HepG2 (cell line): ENCODE data around the gene C5. TPM values are rescaled to one million over a fixed set of nuclear protein-coding genes. Genes with fewer than 3 reads are reported as not detected.

Experiments
- ATAC-seq: fragments of 200-7000 bp; cut with Tn5 transposase; 3 replicates; pipeline ENCODE4 v1.9.1; 2020; ENCODE audit warnings: mild to moderate bottlenecking, moderate library complexity
- BruUV-seq: library from RNA; stranded (reverse); fragments of 400-500 nt; replicated peaks from 2 replicates; lab custom pipeline; 2021; lab: Mats Ljungman, UMichigan
- CTCF ChIA-PET: fragments of 300-600 bp; formaldehyde crosslinking; extraction: SDS; loops from one replicate; lab custom pipeline; 2021; ENCODE audit warnings: low total read pairs, inconsistent platforms, low intra/inter-chr PET ratio; lab: Yijun Ruan, JAX
- POLR2A ChIA-PET: fragments of 350-600 bp; sonication (Branson Sonifier 250); formaldehyde crosslinking; loops from one replicate; lab custom pipeline; 2020; ENCODE audit warnings: antibody characterized with exemption, inconsistent platforms; lab: Yijun Ruan, JAX
- DNase-seq: peaks from one replicate; pipeline ENCODE4 v3.0.0-alpha.2; 2015; ENCODE audit warnings: low spot score
- FAIRE-seq: peaks from 3 replicates; lab custom pipeline; 2011; peaks lifted over from hg19 to GRCh38; lab: Jason Lieb, UNC
- H2AFZ ChIP-seq: one replicate; pipeline ENCODE4 v1.6.1; 2011; ENCODE audit warnings: low read length, inconsistent platforms
- H3K27ac ChIP-seq: fragments of 300-600 bp; 3 replicates; pipeline ENCODE4 v1.8.0; 2011; ENCODE audit warnings: mixed run types, mild to moderate bottlenecking, mixed read lengths, low read length, inconsistent platforms; ENCODE audit not compliant: insufficient read depth; ENCODE audit errors: extremely low read length
- H3K27me3 ChIP-seq, 2 experiments: fragments of 200-600 bp in 1 of 2; 2 replicates in 1 of 2; 3 replicates in 1 of 2; pipeline versions ENCODE4 v1.6.0 to v1.8.0; 2011; ENCODE audit warnings: low read length in 2 of 2, mild to moderate bottlenecking in 2 of 2, moderate library complexity in 2 of 2, inconsistent platforms in 1 of 2; ENCODE audit not compliant: insufficient read depth in 2 of 2, control insufficient read depth in 1 of 2
- H3K36me3 ChIP-seq, 2 experiments: fragments of 200-600 bp in 1 of 2; replicated peaks in 1 of 2; 2 replicates in 1 of 2; 3 replicates in 1 of 2; pipeline versions ENCODE4 v1.5.1 to v1.8.0; 2011; ENCODE audit warnings: low read length in 2 of 2, inconsistent platforms in 1 of 2; ENCODE audit not compliant: insufficient read depth in 2 of 2, control insufficient read depth in 1 of 2
- H3K4me1 ChIP-seq: 2 replicates; pipeline ENCODE4 v1.5.1; 2012; ENCODE audit warnings: low read length, inconsistent platforms; ENCODE audit not compliant: insufficient read depth
- H3K4me2 ChIP-seq: 2 replicates; pipeline ENCODE4 v1.6.0; 2011; ENCODE audit warnings: low read depth, low read length, inconsistent platforms
- H3K4me3 ChIP-seq, 3 experiments: fragments of 200-600 bp in 1 of 3; sonication (generic), shearing (Covaris generic) in 1 of 3; replicated peaks in 1 of 3; 2 replicates each; pipeline ENCODE4 v1.5.1; 2011 to 2016; ENCODE audit warnings: low read length in 3 of 3, inconsistent platforms in 2 of 3, low read depth in 2 of 3, mild to moderate bottlenecking in 2 of 3, control low read depth in 1 of 3, mixed read lengths in 1 of 3; ENCODE audit not compliant: insufficient read depth in 1 of 3
- H3K79me2 ChIP-seq: one replicate; pipeline ENCODE4 v1.6.1; 2011; ENCODE audit warnings: low read length, inconsistent platforms; ENCODE audit not compliant: insufficient read depth
- H3K9ac ChIP-seq: 2 replicates; pipeline ENCODE4 v1.6.0; 2011; ENCODE audit warnings: mild to moderate bottlenecking, low read depth, low read length, inconsistent platforms; ENCODE audit not compliant: insufficient read depth
- H3K9me3 ChIP-seq: 2 replicates; pipeline ENCODE4 v1.5.1; 2012; ENCODE audit warnings: mild to moderate bottlenecking, low read length
- H4K20me1 ChIP-seq: 2 replicates; pipeline ENCODE4 v1.6.0; 2011; ENCODE audit warnings: inconsistent platforms, mild to moderate bottlenecking, low read length, moderate library complexity; ENCODE audit not compliant: insufficient read depth
- ARNT ChIP-seq: fragments of 450-650 bp; IDR thresholded peaks from 2 replicates; pipeline ENCODE4 v1.6.1; 2017
- CC2D1A ChIP-seq: sonication (generic); formaldehyde crosslinking; IDR thresholded peaks from 2 replicates; pipeline ENCODE4 v1.8.1; 2023; ENCODE audit warnings: mild to moderate bottlenecking, missing genetic modification reagents
- JARID2 ChIP-seq: sonication (generic); formaldehyde crosslinking; IDR thresholded peaks from 2 replicates; pipeline ENCODE4 v1.8.1; 2023; ENCODE audit warnings: missing genetic modification reagents, inconsistent platforms; ENCODE audit not compliant: insufficient replicate concordance
- MED13 ChIP-seq: sonication (generic); formaldehyde crosslinking; IDR thresholded peaks from 2 replicates; pipeline ENCODE4 v1.5.0; 2020; ENCODE audit warnings: missing genetic modification reagents
- SNAPC2 ChIP-seq: sonication (generic); formaldehyde crosslinking; IDR thresholded peaks from 2 replicates; pipeline ENCODE4 v1.8.1; 2022; ENCODE audit warnings: mild to moderate bottlenecking, missing genetic modification reagents
- SUZ12 ChIP-seq: fragments of 150-350 bp; IDR thresholded peaks from 2 replicates; pipeline ENCODE4 v1.6.1; 2014; ENCODE audit warnings: low read depth, low read length
- TAF1 ChIP-seq: sonication (generic); formaldehyde crosslinking; IDR thresholded peaks from 2 replicates; pipeline ENCODE4 v1.4.0; 2020; ENCODE audit warnings: missing genetic modification reagents
- ZNF12 ChIP-seq: sonication (generic); formaldehyde crosslinking; IDR thresholded peaks from 2 replicates; pipeline ENCODE4 v1.5.0; 2020; ENCODE audit warnings: missing genetic modification reagents
- ZNF235 ChIP-seq: sonication (generic); formaldehyde crosslinking; IDR thresholded peaks from 2 replicates; pipeline ENCODE4 v1.8.1; 2023; ENCODE audit warnings: mild to moderate bottlenecking, missing genetic modification reagents, borderline replicate concordance
- ZNF446 ChIP-seq: sonication (generic); formaldehyde crosslinking; IDR thresholded peaks from 2 replicates; pipeline ENCODE4 v1.5.0; 2020; ENCODE audit warnings: mild to moderate bottlenecking, missing genetic modification reagents
- ZNF468 ChIP-seq: sonication (generic); formaldehyde crosslinking; IDR thresholded peaks from 2 replicates; pipeline ENCODE4 v1.8.0; 2022; ENCODE audit warnings: mild to moderate bottlenecking, moderate library complexity, missing genetic modification reagents
- ZNF510 ChIP-seq: sonication (generic); formaldehyde crosslinking; IDR thresholded peaks from 2 replicates; pipeline ENCODE4 v1.4.0; 2020; ENCODE audit warnings: low read depth, mild to moderate bottlenecking, missing genetic modification reagents
- ZNF691 ChIP-seq: sonication (generic); formaldehyde crosslinking; IDR thresholded peaks from 2 replicates; pipeline ENCODE4 v1.4.0; 2020; ENCODE audit warnings: missing genetic modification reagents, low read depth, mild to moderate bottlenecking, borderline replicate concordance
- WGBS: methylation state at CpG from one replicate; pipeline ENCODE4 v1.1.6; 2017; ENCODE audit warnings: low lambda C conversion rate; 5-methylcytosine and 5-hydroxymethylcytosine counted together
- in situ Hi-C: cut with HindIII; loops from 2 replicates; pipeline ENCODE4 v1.10.0; 2017; ENCODE audit warnings: low pct_unique_long_range_greater_than_20kb; ENCODE audit not compliant: extremely low pct_ligation_motif_present
- intact Hi-C: fragments of 100-400 bp; cut with micrococcal nuclease; formaldehyde crosslinking; loops from one replicate; pipeline ENCODE4 v1.10.0; 2022; ENCODE audit not compliant: unreplicated experiment
- polyA plus RNA-seq, 8 experiments: library from polyadenylated mRNA; depleted of rRNA in 3 of 8; stranded (reverse) in 7 of 8; unstranded in 1 of 8; fragments of >200 nt; fragmentation: Illumina TruSeq in 4 of 8; extraction: Trizol in 4 of 8; gene quantifications; 2 replicates each; pipeline versions ENCODE4 v1.2.1 to v1.2.3, GENCODE V29; 2011 to 2016; ENCODE audit warnings: low read depth in 4 of 8, missing spikeins in 1 of 8, mixed read lengths in 1 of 8; ENCODE audit not compliant: insufficient read depth in 1 of 8
- total RNA-seq, 5 experiments: library from RNA; depleted of rRNA; stranded (reverse); fragments of >200 nt; fragmentation: Illumina TruSeq; extraction: Trizol; gene quantifications; 2 replicates each; pipeline ENCODE4 v1.2.3, GENCODE V29; 2016; ENCODE audit warnings: low read depth in 1 of 5
- TF ChIP-seq, protein P1 (sequence below): sonication (generic); formaldehyde crosslinking; IDR thresholded peaks from 2 replicates; pipeline ENCODE4 v1.4.0; 2020; ENCODE audit warnings: missing genetic modification reagents, mild to moderate bottlenecking, borderline replicate concordance

Gene C5
- total and polyA plus RNA-seq, 2 of the 13 experiments (the other 11 are each of a cell fraction or from before 2014, with no cell fraction given), result 57.6 to 192 TPM

GRCh38 chr9:120979797-120980196 is 70.3 kb downstream of the C5 start:
- Histone ChIP-seq H3K9ac (no peak overlapping the region), H4K20me1 (no peaks in the 10 kb centered on the region), H3K4me2 (no peak overlapping the region), H3K27ac (no peak overlapping the region), H3K9me3 (no peaks in the 10 kb centered on the region), H3K79me2 (no peaks in the 10 kb centered on the region), H3K36me3 (peaks cover 12 to 23% of the 10 kb centered on the region in 2 experiments), H3K4me3 (no peak overlapping the region), H3K4me1 (peaks cover 20% of the 10 kb centered on the region), H3K27me3 (no peaks in the 10 kb centered on the region), H2AFZ (no peak overlapping the region)
- WGBS, result 92% methylated on average over 8 of the region's 8 CpGs
- FAIRE-seq (no peak), DNase-seq (no peak), ATAC-seq (no peak)
- ChIA-PET POLR2A (no interaction called here), CTCF (no interaction called here)
- in situ Hi-C loops, result no loop called here
- TF ChIP-seq SUZ12, result no peak
- no peak for TF ChIP-seq ZNF510
- TF ChIP-seq, protein P1, sequence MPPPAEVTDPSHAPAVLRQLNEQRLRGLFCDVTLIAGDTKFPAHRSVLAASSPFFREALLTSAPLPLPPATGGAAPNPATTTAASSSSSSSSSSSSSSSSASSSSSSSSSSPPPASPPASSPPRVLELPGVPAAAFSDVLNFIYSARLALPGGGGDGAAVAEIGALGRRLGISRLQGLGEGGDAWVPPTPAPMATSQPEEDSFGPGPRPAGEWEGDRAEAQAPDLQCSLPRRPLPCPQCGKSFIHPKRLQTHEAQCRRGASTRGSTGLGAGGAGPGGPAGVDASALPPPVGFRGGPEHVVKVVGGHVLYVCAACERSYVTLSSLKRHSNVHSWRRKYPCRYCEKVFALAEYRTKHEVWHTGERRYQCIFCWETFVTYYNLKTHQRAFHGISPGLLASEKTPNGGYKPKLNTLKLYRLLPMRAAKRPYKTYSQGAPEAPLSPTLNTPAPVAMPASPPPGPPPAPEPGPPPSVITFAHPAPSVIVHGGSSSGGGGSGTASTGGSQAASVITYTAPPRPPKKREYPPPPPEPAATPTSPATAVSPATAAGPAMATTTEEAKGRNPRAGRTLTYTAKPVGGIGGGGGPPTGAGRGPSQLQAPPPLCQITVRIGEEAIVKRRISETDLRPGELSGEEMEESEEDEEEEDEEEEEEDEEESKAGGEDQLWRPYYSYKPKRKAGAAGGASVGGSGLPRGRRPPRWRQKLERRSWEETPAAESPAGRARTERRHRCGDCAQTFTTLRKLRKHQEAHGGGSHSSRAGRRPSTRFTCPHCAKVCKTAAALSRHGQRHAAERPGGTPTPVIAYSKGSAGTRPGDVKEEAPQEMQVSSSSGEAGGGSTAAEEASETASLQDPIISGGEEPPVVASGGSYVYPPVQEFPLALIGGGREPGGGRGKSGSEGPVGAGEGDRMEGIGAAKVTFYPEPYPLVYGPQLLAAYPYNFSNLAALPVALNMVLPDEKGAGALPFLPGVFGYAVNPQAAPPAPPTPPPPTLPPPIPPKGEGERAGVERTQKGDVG (CRISPR knock-in tag), result no peak
- no TSS peak for BruUV-seq
- intact Hi-C loops, result no loop called here

GRCh38 chr9:120978987-120979386 is 71.1 kb downstream of the C5 start:
- intact Hi-C loops (no loop called here), in situ Hi-C loops (no loop called here)
- H3K79me2 ChIP-seq, result no peaks in the 10 kb centered on the region
- DNase-seq, result no peak
- peaks cover 20% of the 10 kb centered on the region for H3K4me1 ChIP-seq
- FAIRE-seq, result no peak
- no peaks in the 10 kb centered on the region for H3K27me3 ChIP-seq
- no peak overlapping the region for H2AFZ ChIP-seq
- ChIA-PET CTCF (no interaction called here), POLR2A (no interaction called here)
- ATAC-seq, result no peak
- peaks cover 13 to 28% of the 10 kb centered on the region in 2 experiments for H3K36me3 ChIP-seq
- H3K4me2 ChIP-seq, result no peak overlapping the region
- H3K9me3 ChIP-seq, result no peaks in the 10 kb centered on the region
- 99% methylated on average over 3 of the region's 3 CpGs for WGBS
- BruUV-seq, result no TSS peak
- H4K20me1 ChIP-seq, result no peaks in the 10 kb centered on the region
- no peak overlapping the region for H3K27ac ChIP-seq
- no peak overlapping the region for H3K9ac ChIP-seq
- no peak overlapping the region for H3K4me3 ChIP-seq
- TF ChIP-seq CC2D1A, result no peak
- TF ChIP-seq JARID2, result no peak
- TF ChIP-seq ZNF468 (CRISPR knock-in tag), result no peak
- no peak for TF ChIP-seq SNAPC2 (CRISPR knock-in tag)
- TF ChIP-seq ZNF446 (CRISPR knock-in tag), result no peak
- TF ChIP-seq ZNF691 (CRISPR knock-in tag), result no peak
- TF ChIP-seq TAF1, result no peak
- no peak for TF ChIP-seq ZNF235 (CRISPR knock-in tag)
- no peak for TF ChIP-seq MED13 (CRISPR knock-in tag)
- TF ChIP-seq ARNT, result no peak
- TF ChIP-seq ZNF12 (CRISPR knock-in tag), result no peak
